Globus pallidus (tissue), 1 donor: ENCODE results near the gene RRP12.

Experiments
- DNase-seq: peaks from one replicate; pipeline ENCODE4 v3.0.0-alpha.2; 2015; ENCODE audit warnings: low spot score

RRP12 gene

DNA sequence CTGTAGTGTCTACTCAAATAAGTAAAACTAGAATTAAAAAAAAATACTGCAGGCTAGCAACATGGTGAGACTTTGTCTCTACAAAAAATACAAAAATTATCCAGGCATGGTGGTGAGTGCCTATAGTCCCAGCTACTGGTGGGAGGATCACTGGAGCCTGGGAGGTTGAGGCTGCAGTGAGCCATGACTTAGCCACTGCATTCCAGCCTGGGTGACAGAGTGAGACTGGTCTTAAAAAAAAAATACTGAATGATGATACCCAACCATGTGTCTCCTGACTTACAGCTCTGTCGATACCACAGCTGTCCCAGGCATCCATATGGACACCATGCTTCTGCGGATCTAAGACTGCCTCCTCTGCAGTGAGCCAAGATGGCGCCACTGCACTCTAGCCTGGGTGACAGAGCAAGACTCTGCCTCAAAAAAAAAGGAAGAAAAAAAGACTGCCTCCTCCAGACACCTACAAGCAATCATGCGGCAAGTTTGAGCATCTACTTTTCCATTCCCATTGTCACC is 90.0 kb downstream of the RRP12 start:
- DNase-seq = no peak

DNA sequence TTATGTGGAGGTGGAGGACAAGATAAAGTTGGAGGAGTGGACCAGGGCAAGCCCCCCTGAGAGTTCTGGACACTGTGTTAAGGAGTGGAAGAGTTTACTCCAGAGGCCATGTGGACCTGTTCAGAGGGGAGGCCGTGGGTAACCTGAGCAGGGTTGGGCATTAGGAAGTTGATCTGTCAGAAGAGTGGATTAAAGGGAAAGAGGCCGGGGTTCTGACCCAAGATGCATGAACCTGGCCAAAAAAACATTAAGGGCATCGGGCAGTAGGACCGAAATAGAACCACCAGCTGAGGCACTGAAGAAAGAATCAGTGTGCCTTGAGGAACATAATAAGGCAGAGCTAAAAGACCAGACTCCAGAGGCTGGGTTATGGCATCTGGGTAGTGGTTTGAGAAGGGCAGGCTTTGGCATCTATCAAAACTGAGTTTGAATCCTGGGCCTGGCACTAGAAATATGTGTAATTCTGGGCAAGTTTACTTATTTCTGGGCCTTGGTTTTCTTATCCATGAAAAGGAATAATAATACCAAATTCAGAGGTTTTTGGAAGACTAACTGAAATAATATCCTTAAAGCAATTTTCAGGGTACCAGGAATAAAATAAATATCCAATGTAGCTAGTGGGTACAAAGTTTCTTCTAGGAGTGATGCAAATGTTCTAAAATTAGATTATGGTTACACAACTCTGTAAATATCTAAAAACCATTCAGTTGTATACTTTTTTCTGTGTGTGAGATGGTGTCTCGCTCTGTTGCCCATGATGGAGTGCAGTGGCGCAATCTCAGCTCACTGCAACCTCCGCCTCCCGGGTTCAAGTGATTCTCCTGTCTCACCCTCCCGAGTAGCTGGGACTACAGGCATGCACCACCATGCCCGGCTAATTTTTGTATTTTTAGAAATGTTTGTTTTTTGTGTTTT is 93.0 kb downstream of the RRP12 start:
- no peak for DNase-seq

DNA sequence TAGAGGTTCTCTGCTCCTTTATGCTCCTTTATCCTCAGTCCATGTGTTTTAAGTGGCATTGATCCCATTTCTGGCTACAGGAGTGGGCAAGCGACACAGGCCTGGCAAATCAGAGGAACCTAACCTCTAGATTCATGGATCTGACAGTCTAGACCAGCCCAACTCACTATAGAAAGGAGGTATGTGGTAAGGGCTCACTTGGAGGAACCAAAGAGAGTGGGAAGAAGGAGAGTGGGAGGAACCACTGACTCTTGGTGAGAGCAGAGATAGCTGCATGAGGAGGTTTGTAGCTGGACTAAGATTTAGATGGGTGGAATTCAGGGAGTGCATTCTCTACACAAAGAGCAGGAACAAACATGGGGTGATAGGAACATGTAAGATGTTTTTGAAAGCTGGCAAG is 93.7 kb downstream of the RRP12 start:
- no peak for DNase-seq
